Adrenal gland (tissue), 12 donors: ENCODE data around the gene AGAP1. TPM values are rescaled to one million over a fixed set of nuclear protein-coding genes. Genes with fewer than 3 reads are reported as not detected.

ENCODE experiments used
- DNase-seq, 7 donors: peaks; one replicate each; pipeline ENCODE4 v3.0.0-alpha.2; 2019 to 2020
- H3K27ac ChIP-seq, 5 donors: fragments of 200-600 bp; sonication (generic) in 4 of 5; 1 replicate in 3 of 5; 2 replicates in 2 of 5; pipeline versions ENCODE4 v1.5.1 to v1.8.0; 2016 to 2020; ENCODE audit warnings: mild to moderate bottlenecking in 1 of 5
- H3K27me3 ChIP-seq: fragments of 200-600 bp; 2 replicates; pipeline ENCODE4 v1.8.0; 2021
- H3K36me3 ChIP-seq, 2 donors: fragments of 200-600 bp; replicated peaks in 1 of 2; 1 replicate in 1 of 2; 2 replicates in 1 of 2; pipeline versions ENCODE4 v1.5.1 to v1.8.0; 2018 to 2022
- H3K4me1 ChIP-seq, 2 donors: fragments of 200-600 bp; replicated peaks in 1 of 2; 1 replicate in 1 of 2; 2 replicates in 1 of 2; pipeline versions ENCODE4 v1.5.1 to v1.8.0; 2018 to 2021
- H3K4me3 ChIP-seq, 4 donors: fragments of 200-600 bp; sonication (generic) in 3 of 4; one replicate each; pipeline ENCODE4 v1.5.1; 2016 to 2018
- H3K9me3 ChIP-seq, 3 donors: fragments of 200-600 bp; sonication (generic) in 1 of 3; replicated peaks in 1 of 3; 1 replicate in 2 of 3; 2 replicates in 1 of 3; pipeline versions ENCODE4 v1.5.1 to v1.8.0; 2016 to 2021
- POLR2A ChIP-seq, 2 donors: fragments of 450-650 bp; IDR thresholded peaks; one replicate each; pipeline ENCODE4 v1.6.1; 2017; ENCODE audit warnings: antibody characterized with exemption in 2 of 2, mild to moderate bottlenecking in 2 of 2, moderate library complexity in 1 of 2
- WGBS, 4 donors: extraction: QIAGEN DNeasy Blood & Tissue Kit in 2 of 4; methylation state at CpG; one replicate each; pipeline versions ENCODE4 v1.1.5 to v1.1.7; 2013 to 2017; 5-methylcytosine and 5-hydroxymethylcytosine counted together
- intact Hi-C, 2 donors: fragments of 100-400 bp; cut with DNase I; formaldehyde crosslinking; loops; one replicate each; pipeline versions ENCODE4 v1.14.1 to v1.15.0; 2022 to 2023
- polyA plus RNA-seq, 3 donors: library from polyadenylated mRNA; stranded (reverse); fragments of 200-250 nt in 2 of 3; fragments of 350-450 nt in 1 of 3; fragmentation: Illumina TruSeq in 1 of 3; extraction: RNeasy Lipid Tissue Mini Kit (QIAGEN cat#74804) in 1 of 3; gene quantifications; one replicate each; pipeline ENCODE4 v1.2.3, GENCODE V29; 2013 to 2014
- total RNA-seq, 9 donors: library from RNA; depleted of rRNA in 4 of 9; stranded (reverse); fragments of >200 nt in 4 of 9; fragments of 120-200 nt in 1 of 9; fragmentation: NEBNext Ultra II Directional in 1 of 9; extraction: Animal tissue kit (Norgen Biotek cat#: 25700) in 1 of 9; gene quantifications; one replicate each; pipeline versions ENCODE4 v1.1.0 to v1.2.4, GENCODE V29; 2013 to 2023
- TF ChIP-seq, protein P1 (sequence below), 6 experiments: fragments of 450-650 bp in 4 of 6; fragments of 200-600 bp in 2 of 6; sonication (generic) in 1 of 6; IDR thresholded peaks; 1 replicate in 5 of 6; 2 replicates in 1 of 6; pipeline versions ENCODE4 v1.5.1 to v1.8.0; 2016 to 2021; ENCODE audit warnings: antibody characterized with exemption in 6 of 6, mild to moderate bottlenecking in 2 of 6, moderate library complexity in 1 of 6
- donor health status: healthy with polysubstance abuse.
- donor health status: Bipolar disorder and iron deficiency.
- donor health status: DM: yes; HTN: yes; CAD: no.
- donor health status: DM: no; HTN: no; CAD: no.
- donor health status: DM: no; HTN: no; CAD: no.
- donor health status: DM: yes; HTN: yes; CAD: no.

The AGAP1 gene
- total and polyA plus RNA-seq, 12 donors, result 5.3 to 29.6 (median 17.7) TPM

DNA sequence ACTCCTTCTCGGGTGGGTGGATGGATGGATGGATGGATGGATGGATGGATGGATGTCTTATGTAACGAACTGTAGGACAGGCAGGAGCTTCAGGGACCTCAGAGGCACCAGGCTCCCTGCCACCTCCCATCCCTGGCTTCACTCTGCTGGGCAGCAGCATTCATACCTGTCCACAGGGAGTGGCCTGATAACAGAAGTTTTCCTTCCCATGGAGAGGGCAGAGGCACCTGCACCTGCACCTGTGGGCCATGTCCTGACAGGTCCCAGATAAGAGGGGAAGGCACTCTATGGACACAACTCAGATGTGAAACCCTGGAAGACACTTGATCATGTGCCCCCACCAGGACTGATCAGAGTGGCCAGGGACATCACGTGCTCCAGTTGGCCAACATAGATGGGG lies 532.0 kb downstream of the AGAP1 start:
- Histone ChIP-seq H3K27ac (no peak overlapping the region), H3K4me3 (no peak overlapping the region), H3K4me1 (no peaks in the 10 kb centered on the region), H3K27me3 (no peaks in the 10 kb centered on the region), H3K9me3 (no peaks in the 10 kb centered on the region), H3K36me3 (no peaks in the 10 kb centered on the region)
- TF ChIP-seq POLR2A (IDR thresholded peaks at IDR 0.05), result no peak
- TF ChIP-seq, protein P1, sequence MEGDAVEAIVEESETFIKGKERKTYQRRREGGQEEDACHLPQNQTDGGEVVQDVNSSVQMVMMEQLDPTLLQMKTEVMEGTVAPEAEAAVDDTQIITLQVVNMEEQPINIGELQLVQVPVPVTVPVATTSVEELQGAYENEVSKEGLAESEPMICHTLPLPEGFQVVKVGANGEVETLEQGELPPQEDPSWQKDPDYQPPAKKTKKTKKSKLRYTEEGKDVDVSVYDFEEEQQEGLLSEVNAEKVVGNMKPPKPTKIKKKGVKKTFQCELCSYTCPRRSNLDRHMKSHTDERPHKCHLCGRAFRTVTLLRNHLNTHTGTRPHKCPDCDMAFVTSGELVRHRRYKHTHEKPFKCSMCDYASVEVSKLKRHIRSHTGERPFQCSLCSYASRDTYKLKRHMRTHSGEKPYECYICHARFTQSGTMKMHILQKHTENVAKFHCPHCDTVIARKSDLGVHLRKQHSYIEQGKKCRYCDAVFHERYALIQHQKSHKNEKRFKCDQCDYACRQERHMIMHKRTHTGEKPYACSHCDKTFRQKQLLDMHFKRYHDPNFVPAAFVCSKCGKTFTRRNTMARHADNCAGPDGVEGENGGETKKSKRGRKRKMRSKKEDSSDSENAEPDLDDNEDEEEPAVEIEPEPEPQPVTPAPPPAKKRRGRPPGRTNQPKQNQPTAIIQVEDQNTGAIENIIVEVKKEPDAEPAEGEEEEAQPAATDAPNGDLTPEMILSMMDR (IDR thresholded peaks at IDR 0.05), result no peak
- DNase-seq, result no peak
- WGBS, 4 donors, result 85 to 92% (median 88%) methylated on average over 2 to 3 of the region's 3 CpGs; no CpG with 5 or more reads in 1 of the 4 donors
- intact Hi-C loops, result no loop called here

DNA sequence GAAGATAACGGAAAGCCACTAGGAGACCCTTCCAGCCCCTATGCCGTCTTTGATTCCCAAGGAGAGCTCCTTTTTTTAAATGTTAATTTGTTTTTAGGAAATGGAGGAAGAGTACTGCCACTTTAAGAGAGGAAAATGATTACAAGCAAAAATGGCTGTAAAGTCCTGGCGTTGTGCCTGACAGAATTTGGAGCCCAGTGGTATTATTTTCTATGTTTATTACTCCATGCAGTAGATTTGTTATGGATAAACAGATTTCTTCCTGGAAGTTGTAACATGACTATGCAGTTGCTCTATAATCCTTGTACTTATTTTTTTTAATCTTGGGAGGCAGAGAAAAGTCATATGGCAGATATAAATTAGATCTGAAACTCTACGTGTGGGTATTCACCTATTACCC lies 533.0 kb downstream of the AGAP1 start:
- no peak overlapping the region for H3K4me3 ChIP-seq
- no peak overlapping the region for H3K27ac ChIP-seq
- H3K27me3 ChIP-seq, result no peaks in the 10 kb centered on the region
- 84 to 89% (median 84%) methylated on average over 4 of the region's 4 CpGs for WGBS, 4 donors
- intact Hi-C loops, result no loop called here
- no peaks in the 10 kb centered on the region for H3K36me3 ChIP-seq
- no peaks in the 10 kb centered on the region for H3K4me1 ChIP-seq
- no peaks in the 10 kb centered on the region for H3K9me3 ChIP-seq
- no peak for TF ChIP-seq POLR2A (IDR thresholded peaks at IDR 0.05)
- TF ChIP-seq, protein P1 (IDR thresholded peaks at IDR 0.05), result no peak
- no peak for DNase-seq

DNA sequence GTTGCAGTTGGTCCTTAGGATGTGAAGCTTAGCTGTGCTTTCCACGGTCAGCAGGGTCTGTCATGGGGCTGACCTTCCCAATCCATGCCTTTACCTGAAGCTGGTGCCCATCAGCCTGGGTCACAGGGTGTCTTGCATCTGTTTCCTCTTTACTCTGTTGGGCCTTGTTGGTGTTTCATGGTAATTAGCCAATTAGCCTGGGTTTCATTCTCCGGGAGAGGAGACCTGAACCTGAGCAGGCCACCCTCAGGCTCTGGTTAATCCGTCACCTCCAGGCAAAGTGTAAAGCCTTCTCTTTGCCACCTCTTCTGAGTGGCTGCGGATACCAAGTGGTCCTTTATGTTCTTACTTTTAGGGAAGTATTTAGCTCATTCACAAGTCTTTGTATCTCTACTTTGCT lies 534.2 kb downstream of the AGAP1 start:
- H3K4me1 ChIP-seq, result no peaks in the 10 kb centered on the region
- H3K9me3 ChIP-seq, result no peaks in the 10 kb centered on the region
- no peak overlapping the region for H3K4me3 ChIP-seq
- no peak overlapping the region for H3K27ac ChIP-seq
- WGBS, 4 donors, result 83 to 95% (median 88%) methylated on average over 4 of the region's 4 CpGs
- no peaks in the 10 kb centered on the region for H3K27me3 ChIP-seq
- intact Hi-C loops, result no loop called here
- no peaks in the 10 kb centered on the region for H3K36me3 ChIP-seq
- no peak for DNase-seq
- TF ChIP-seq, protein P1 (IDR thresholded peaks at IDR 0.05), result no peak
- no peak for TF ChIP-seq POLR2A (IDR thresholded peaks at IDR 0.05)

DNA sequence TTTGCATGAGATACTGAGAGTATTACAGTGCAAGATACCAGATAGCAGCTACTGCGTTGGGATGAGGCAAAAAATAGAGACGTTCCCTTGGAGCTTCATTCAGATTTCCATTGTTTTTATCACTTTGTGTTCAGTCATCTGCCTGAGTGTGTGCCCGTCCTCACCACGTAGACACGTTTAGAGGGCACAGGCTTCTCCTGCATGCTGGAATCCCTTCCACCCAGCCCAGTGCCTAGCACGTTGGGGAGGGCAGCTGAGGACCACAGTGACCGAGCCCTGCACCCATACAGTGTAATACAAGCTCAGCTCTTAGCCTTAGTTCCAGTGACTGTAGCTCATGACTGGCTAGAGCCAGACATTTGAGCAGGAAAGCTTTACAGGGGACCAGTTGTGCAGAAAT lies 539.6 kb downstream of the AGAP1 start:
- Histone ChIP-seq H3K27ac (no peak overlapping the region), H3K4me1 (no peaks in the 10 kb centered on the region), H3K36me3 (no peaks in the 10 kb centered on the region), H3K9me3 (no peaks in the 10 kb centered on the region), H3K27me3 (no peaks in the 10 kb centered on the region), H3K4me3 (no peak overlapping the region)
- intact Hi-C loops, result no loop called here
- 91 to 92% (median 91%) methylated on average over 5 to 7 of the region's 7 CpGs for whole genome bisulfite sequencing, 4 donors
- DNase-seq, result no peak
- TF ChIP-seq, protein P1 (IDR thresholded peaks at IDR 0.05), result no peak
- TF ChIP-seq POLR2A (IDR thresholded peaks at IDR 0.05), result no peak
